DND-41 (cell line): Measurements from ENCODE around the gene TSPAN1.

Experiments
- ATAC-seq: fragments of 200-7000 bp; cut with Tn5 transposase; 3 replicates; pipeline ENCODE4 v1.9.1; 2021; ENCODE audit warnings: low read depth; ENCODE audit not compliant: insufficient read depth
- DNase-seq: peaks from one replicate; pipeline ENCODE4 v3.0.0-alpha.2; 2020
- H2AFZ ChIP-seq: 2 replicates; pipeline ENCODE4 v1.6.0; 2012; ENCODE audit warnings: low read depth, low read length
- H3K27ac ChIP-seq: 2 replicates; pipeline ENCODE4 v1.5.1; 2012; ENCODE audit warnings: low read length, inconsistent platforms
- H3K27me3 ChIP-seq: fragments of 200-600 bp; sonication (generic); 2 replicates; pipeline ENCODE4 v1.6.0; 2012; ENCODE audit warnings: low read length, mild to moderate bottlenecking, inconsistent platforms; ENCODE audit not compliant: insufficient read depth, poor library complexity
- H3K36me3 ChIP-seq: 2 replicates; pipeline ENCODE4 v1.5.1; 2012; ENCODE audit warnings: low read length, inconsistent platforms; ENCODE audit not compliant: insufficient read depth
- H3K4me1 ChIP-seq: 2 replicates; pipeline ENCODE4 v1.5.1; 2012; ENCODE audit warnings: mild to moderate bottlenecking, low read length; ENCODE audit not compliant: insufficient read depth
- H3K4me2 ChIP-seq: 2 replicates; pipeline ENCODE4 v1.6.0; 2012; ENCODE audit warnings: mild to moderate bottlenecking, moderate library complexity, low read length, inconsistent platforms; ENCODE audit not compliant: insufficient read depth
- H3K4me3 ChIP-seq, 2 experiments: fragments of 200-600 bp in 1 of 2; shearing (Covaris generic) in 1 of 2; 2 replicates each; pipeline ENCODE4 v1.5.1; 2012 to 2016; ENCODE audit warnings: inconsistent platforms in 2 of 2, low read length in 2 of 2, mild to moderate bottlenecking in 2 of 2, low read depth in 1 of 2, moderate library complexity in 1 of 2
- H3K79me2 ChIP-seq: 2 replicates; pipeline ENCODE4 v1.6.0; 2012; ENCODE audit warnings: low read length, inconsistent platforms; ENCODE audit not compliant: insufficient read depth
- H3K9ac ChIP-seq: 2 replicates; pipeline ENCODE4 v1.6.0; 2012; ENCODE audit warnings: low read depth, mild to moderate bottlenecking, inconsistent platforms, low read length, moderate library complexity
- H3K9me3 ChIP-seq: 2 replicates; pipeline ENCODE4 v1.5.1; 2012; ENCODE audit warnings: low read length, moderate library complexity, mild to moderate bottlenecking, inconsistent platforms; ENCODE audit not compliant: insufficient read depth, severe bottlenecking
- H4K20me1 ChIP-seq: 2 replicates; pipeline ENCODE4 v1.6.0; 2012; ENCODE audit warnings: low read length; ENCODE audit not compliant: insufficient read depth
- CTCF ChIP-seq: IDR thresholded peaks from 2 replicates; pipeline ENCODE4 v1.5.1; 2012; ENCODE audit warnings: borderline replicate concordance, low read length, moderate library complexity, mild to moderate bottlenecking; ENCODE audit not compliant: poor library complexity, severe bottlenecking; ENCODE audit errors: extremely low read depth
- EZH2 ChIP-seq: IDR thresholded peaks from 3 replicates; pipeline ENCODE4 v1.6.1; 2012; ENCODE audit warnings: borderline replicate concordance, low read depth, mild to moderate bottlenecking, moderate library complexity, low read length, inconsistent platforms; ENCODE audit not compliant: severe bottlenecking

Gene TSPAN1

DNA sequence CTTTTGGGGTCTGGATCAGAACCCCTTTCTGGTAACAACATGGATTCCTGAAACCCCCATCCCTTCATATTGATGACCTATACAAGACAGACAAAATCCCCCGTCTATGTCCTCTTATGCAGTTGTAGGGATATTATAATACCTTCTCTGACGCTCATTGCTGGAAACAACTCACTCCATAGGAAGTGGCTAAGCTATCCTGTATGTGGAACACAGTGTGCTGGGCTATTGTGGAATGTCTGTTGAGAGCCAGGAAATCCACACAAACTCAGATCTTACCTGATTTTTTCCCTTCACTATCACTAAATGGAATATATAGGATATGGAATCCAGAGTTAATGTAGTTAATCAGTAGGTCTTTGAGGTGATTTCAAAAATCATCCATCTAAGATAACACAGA lies 24.8 kb upstream of the TSPAN1 start:
- no peak overlapping the region for H2AFZ ChIP-seq
- H3K36me3 ChIP-seq, result no peaks in the 10 kb centered on the region
- ATAC-seq (no peak), DNase-seq (no peak)
- no peaks in the 10 kb centered on the region for H3K4me1 ChIP-seq
- H3K79me2 ChIP-seq, result no peaks in the 10 kb centered on the region
- no peak overlapping the region for H3K4me3 ChIP-seq
- H3K9me3 ChIP-seq, result no peaks in the 10 kb centered on the region
- no peak overlapping the region for H3K4me2 ChIP-seq
- H3K27ac ChIP-seq, result no peak overlapping the region
- no peaks in the 10 kb centered on the region for H3K27me3 ChIP-seq
- no peak for TF ChIP-seq EZH2
- TF ChIP-seq CTCF, result no peak
- H4K20me1 ChIP-seq, result no peaks in the 10 kb centered on the region
- H3K9ac ChIP-seq, result no peak overlapping the region

- DNase-seq (no peak), ATAC-seq (no peak)
- no peaks in the 10 kb centered on the region for H4K20me1 ChIP-seq
- H3K9me3 ChIP-seq, result no peaks in the 10 kb centered on the region
- H3K9ac ChIP-seq, result no peak overlapping the region
- H3K27me3 ChIP-seq, result no peaks in the 10 kb centered on the region
- no peaks in the 10 kb centered on the region for H3K36me3 ChIP-seq
- no peaks in the 10 kb centered on the region for H3K4me1 ChIP-seq
- no peaks in the 10 kb centered on the region for H3K79me2 ChIP-seq
- no peak overlapping the region for H3K4me2 ChIP-seq
- H3K27ac ChIP-seq, result no peak overlapping the region
- no peak overlapping the region for H2AFZ ChIP-seq
- no peak overlapping the region for H3K4me3 ChIP-seq
- TF ChIP-seq CTCF (no peak), EZH2 (no peak)
Observed at GRCh38 chr1:46152016-46152415, 22.9 kb upstream of the TSPAN1 start.

DNA sequence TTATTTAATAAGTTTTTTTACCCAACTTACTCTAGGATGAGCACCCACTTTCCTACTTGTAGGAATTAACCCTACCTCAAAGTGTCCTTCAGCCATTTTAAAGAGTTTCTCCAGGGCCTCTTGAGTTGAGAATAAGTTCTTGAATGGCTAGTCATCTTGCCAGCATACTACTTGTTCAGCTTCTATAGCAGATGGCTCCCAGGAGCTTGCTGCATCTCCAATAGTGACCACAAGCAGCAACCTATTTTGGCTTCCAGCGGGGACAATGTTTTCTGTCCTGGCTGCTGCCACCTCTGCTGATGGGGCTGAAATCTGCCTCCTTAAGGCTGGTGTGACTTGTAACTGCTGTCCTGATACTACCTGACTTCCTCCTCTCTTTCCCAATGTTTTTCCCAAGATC lies 21.7 kb upstream of the TSPAN1 start:
- Histone ChIP-seq H3K79me2 (no peaks in the 10 kb centered on the region), H3K9me3 (no peaks in the 10 kb centered on the region), H3K4me1 (no peaks in the 10 kb centered on the region), H3K4me2 (no peak overlapping the region), H3K27me3 (no peaks in the 10 kb centered on the region), H3K27ac (no peak overlapping the region), H2AFZ (no peak overlapping the region), H3K36me3 (no peaks in the 10 kb centered on the region), H3K9ac (no peak overlapping the region), H4K20me1 (no peaks in the 10 kb centered on the region), H3K4me3 (no peak overlapping the region)
- DNase-seq (no peak), ATAC-seq (no peak)
- no peak for TF ChIP-seq CTCF
- TF ChIP-seq EZH2, result no peak

DNA sequence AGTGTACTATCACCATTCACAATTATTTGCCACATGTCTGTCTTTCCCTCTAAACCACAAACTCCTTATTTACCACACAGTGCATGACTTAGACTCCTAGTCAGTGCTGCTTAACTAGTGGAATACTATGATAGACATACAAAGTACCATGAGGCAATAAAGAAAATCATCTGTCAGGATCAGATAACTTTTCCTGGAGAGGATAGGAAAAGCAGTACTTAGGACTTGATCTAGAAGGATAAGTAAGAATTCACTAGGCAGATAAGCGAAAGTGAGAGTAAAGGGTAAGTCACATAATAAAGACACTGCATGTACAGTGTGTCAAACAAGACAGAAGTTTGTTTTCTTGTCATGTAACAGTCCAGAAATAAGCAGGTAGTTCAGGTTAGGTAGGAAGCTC lies 21.2 kb upstream of the TSPAN1 start:
- Histone ChIP-seq H2AFZ (no peak overlapping the region), H3K9me3 (no peaks in the 10 kb centered on the region), H4K20me1 (no peaks in the 10 kb centered on the region), H3K79me2 (no peaks in the 10 kb centered on the region), H3K4me3 (no peak overlapping the region), H3K27ac (no peak overlapping the region), H3K4me2 (no peak overlapping the region), H3K36me3 (no peaks in the 10 kb centered on the region), H3K4me1 (no peaks in the 10 kb centered on the region), H3K27me3 (no peaks in the 10 kb centered on the region), H3K9ac (no peak overlapping the region)
- no peak; the same call in 2 of the 3 replicates for ATAC-seq
- no peak for TF ChIP-seq EZH2
- TF ChIP-seq CTCF, result no peak
- no peak for DNase-seq
